Measurements from ENCODE around the gene PJA1.
A peak's percentile ranks its signal among the peaks of the same experiment; 100 is the strongest.

PJA1 gene

DNA sequence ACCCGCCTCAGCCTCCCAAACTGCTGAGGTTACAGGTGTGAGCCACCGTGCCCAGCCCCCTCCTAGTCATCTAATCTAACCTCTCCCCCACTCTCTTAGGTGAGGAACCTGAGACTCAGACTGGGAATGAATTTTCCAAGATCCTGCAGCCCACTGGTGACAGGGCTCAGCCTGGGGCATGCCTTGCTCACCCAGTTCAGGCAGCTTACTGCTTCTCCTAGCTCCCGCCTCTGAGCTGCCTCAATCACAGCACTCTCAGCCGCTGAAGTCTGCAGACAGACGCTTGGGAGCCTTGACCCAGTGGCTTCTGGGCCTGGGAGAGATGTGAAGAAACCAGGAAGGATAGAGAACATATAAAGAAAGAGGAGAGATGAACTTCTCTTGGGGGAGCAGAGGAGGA is 24.4 kb downstream of the PJA1 start:
- no peak for DNase-seq (ENCODE audit: low spot score)

DNA sequence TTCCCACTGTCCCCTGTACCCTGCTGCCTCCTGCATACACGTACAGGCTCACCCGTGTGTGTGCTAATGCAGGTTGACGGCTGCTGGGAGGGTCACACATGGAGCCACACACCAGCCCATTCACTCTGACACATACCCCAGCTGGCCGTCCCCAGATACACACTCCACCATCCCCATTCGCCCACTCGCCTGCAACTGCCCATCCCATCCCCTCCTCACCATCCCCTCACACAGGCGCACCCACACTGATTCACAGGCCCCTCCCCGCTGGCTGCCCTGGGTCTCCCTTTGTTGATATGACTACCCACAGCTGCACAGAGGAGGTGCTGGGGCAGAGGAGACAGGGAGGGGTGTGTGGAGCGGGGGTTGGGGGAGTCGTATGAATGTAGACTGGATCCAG is 25.7 kb downstream of the PJA1 start:
- no peak for DNase-seq (ENCODE audit: low spot score)

DNA sequence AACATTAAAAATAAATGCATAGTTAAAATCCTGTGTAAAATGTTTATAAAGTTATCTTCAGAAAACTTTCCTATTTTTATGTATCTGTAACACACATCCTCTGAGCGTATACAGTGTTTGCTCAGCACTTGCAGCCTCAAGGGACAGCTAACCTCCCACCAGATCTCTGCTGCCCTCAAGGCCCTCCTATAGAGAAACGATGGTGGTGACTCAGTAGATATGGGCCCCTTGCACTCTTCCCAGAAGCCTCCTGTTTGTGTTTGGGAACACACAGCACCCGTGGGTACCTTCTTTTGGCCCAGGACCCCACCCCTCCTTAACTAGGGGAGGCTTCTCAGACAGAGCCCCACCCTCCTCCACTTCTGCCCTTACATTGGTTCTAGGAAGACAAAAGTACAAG is 26.7 kb downstream of the PJA1 start:
- DNase-seq (ENCODE audit: low spot score): no peak

DNA sequence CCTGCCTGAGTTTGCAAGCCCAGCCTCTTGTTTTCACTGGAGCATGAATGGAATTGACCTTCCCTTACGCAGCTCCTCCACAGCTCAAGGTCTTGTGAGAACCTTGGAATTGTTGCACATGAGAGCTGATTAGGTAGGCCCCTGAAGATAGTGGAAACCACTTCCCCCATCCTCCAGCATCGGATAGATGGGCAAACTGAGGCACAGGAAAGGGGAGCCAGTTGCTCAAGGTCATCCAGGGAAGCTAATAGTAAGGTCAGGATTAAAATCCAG is 27.2 kb downstream of the PJA1 start:
- no peak for DNase-seq (ENCODE audit: low spot score)

DNA sequence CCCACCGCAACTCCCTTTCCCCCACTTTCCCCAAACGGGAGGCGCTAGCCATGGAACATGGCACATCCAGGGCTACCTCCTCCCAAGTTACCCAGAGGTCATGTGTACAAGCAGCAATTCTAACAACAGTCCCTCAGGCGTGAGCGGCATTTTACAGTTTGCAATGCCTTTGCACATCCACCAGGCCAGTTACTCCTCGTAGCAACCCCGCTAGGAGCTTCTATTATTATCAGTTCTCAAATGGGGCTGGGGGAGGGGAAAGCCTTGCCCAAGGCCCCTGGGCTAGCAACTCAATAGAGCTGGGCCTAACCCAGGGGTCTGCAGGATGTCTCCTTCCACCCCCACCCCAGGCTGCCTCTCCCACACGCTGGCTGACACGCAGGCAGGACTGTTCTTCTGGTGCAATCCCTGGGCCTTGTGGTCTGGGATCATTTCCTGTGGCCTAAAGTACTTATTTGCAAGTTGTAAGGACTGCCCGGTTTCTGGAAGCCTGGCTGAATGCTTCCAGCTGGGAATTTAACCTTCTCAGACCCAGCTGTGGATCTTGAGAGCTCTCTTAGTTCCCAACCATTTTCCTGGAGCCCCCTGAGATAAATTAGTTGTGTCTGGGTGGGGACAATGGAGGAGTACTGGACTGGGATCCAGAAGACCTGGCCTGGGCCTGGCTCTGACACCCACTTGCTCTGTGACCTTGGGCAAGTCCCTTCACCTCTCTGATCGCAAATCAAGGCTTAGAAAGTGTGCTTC is 27.7 kb downstream of the PJA1 start:
- DNase-seq (ENCODE audit: low spot score): no peak

DNA sequence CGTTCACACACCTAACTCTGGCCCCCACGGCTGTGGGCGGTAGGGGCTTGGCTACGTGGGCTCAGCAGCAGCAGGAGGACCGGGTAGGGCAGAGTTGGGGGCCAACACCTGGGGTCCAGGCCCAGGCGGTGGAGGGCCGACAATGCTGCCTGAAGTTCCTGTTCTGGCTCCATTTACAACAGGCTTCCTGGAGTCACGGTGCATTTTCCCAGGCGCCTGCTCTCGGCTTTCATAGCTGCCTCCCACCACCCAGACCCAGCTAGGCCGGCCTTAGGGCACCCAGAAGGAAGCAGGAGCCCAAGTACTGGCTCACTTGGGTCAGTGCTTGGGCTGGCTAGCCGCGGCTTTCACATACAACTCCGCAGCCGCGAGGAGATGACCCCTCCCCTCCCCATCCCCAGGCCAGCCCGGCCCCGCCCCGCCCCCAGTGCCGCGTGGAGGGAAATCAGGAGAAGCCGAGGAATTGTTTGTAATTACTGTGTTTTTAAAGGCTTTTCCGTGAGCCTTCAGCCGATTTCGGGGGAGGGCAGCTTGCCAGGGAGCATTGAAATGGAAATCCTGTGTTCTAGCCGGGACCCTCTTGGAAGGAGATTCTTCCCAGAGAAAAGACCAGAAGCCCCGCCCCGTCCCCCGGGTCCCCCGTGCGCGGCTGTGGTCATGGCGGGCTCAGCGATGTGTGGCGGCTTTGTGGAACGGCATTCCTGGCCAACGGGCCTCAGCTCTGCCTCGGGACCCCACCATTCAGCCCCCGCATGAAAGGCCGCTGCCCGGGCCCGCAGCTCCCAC is 28.5 kb downstream of the PJA1 start:
- DNase-seq (ENCODE audit: low spot score): no peak

DNA sequence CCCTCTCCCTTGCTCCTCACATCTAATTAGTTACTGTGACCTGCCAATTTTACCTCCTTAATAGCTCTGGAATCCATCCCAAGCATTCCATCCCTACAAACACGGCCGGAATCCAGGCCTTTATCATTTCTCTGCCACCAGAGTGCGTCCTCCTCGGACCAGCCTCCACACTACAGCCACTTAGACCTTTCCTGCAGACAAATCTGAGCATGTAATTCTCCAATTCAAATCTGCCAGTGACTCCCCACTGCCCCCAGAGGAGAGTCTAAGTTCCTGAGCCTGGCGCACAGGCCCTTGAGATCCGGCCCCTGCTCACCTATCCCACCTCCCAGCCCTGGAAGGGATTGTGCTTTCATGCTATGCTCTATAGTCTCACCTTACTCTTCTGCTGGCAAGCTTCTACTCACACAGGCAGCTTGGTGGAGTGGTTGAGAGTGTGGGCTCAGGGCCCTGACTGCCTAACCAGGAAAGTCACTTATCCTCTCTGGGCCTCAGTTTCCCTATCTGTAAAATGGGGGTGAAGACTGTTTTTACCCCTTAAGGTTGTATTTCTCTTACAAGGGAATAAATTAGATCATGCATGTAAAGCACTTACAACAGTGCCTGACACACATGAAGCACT is 31.2 kb downstream of the PJA1 start:
- peak; percentile 76 for DNase-seq (ENCODE audit: low spot score)

DNA sequence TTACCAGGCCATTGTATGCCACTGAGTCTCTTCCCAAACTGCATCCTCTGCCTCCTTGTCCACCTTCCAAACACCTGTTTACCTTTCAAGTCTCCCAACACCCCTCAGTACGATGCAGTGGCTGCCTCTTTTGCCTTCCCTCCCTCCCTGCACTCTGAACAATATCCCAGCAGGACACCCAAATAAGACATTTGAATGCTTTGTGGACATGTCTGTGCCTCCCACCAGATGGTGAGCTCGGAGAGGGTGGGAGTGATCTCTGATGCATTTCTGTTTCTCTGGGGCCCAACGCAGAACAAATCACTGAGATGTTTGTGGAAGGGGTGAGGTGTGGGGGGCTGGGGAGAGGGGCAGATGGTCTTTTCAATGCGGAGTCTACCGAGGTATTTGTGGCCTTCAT is 33.4 kb downstream of the PJA1 start:
- no peak for DNase-seq (ENCODE audit: low spot score)

DNA sequence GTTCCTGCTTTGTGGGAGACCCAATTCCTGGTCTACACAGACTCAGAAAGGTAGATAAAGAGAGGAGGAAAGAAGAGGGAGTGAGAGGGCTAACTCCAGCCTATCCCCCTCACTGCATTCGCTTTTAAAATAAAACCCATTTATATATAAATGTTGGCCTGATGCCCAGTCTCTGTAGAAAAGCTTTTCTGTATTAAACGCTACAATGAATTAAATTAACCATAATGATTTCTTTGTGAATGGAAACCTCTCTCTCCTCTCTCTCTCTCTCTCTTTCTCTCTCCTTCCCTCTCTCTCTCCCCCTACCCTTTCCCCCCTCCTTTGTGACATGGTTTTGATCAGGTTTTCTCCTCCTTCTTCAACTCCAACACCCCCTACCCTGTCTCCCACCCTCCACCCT is 34.8 kb downstream of the PJA1 start:
- DNase-seq (ENCODE audit: low spot score): no peak

DNA sequence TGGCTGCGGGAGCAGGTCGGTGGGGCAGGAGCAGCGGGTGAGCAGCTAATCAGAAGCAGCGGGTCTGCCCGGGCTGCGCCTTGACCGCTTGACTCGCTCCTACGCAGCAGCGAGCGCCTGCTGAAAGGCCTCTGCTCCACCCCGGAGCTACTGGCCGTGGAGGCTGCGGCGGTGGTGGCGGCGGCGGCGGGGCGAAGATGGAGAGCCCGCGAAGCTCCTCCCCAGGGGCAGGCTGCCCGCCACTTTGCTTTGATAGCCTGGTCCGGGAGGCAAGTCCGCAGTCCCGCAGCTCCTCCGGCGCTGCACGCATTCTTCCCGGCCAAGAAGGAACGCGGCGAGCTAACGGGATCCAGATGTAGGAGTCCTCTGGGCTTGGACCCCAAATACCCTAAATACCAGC is 36.7 kb downstream of the PJA1 start:
- no peak for DNase-seq (ENCODE audit: low spot score)

DNA sequence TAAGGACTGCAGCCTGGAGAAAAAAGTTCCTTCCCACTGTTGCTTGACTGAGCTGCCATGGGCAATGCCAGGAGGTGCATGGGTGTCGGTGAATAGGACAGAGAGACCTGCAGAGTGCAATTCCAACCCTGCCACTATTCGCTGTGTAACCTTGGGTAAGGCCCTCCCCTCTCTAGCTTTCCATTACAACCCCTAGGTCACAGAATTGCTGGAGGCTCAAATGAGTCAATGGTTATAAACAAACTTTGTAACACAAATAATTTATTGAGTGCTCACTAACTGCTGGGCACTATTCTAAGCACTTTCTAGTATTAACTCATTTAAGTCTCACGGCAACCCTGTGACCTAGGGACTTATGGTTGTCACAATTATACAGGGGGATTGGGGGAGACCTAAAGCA is 37.8 kb downstream of the PJA1 start:
- DNase-seq (ENCODE audit: low spot score): no peak

DNA sequence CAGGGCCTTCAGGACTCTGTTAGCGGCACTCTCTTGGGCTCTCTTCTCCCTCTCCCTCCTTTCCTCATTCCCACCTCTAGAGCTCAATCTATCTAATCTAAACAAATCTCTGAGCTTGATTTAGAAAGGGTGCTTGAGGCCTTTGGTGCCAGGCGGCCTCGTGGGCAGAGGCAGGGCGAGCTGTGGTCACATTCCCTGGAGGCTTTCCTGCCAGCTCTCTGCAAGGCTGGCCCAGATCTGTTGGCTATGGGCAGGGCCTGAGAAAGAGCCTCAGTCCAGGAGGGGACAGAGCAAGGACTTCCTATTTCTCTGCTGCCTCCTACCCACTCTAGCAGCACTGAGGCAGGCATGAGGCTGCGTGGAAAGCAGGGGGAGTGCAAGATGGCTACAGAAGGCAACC is 38.6 kb downstream of the PJA1 start:
- no peak for DNase-seq (ENCODE audit: low spot score)

DNA sequence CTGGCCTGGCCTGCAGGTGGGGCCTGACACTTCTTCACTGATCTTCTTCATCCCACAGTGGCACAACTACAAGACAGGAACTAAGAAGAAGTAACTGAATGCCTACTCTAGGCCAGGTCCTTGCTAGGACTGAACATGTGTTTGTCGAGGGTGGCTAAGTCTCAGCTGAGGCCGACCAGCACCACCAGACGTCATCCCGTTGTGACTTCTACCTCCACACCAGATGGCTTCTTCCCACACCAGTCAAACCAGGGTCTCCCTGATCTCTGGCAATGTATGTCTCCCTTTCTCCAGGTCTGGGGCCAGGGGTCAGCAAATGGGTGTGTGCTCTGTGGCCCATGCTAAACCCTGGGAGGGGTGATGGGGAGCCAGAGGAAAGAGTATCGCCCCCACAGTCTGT is 40.2 kb downstream of the PJA1 start:
- no peak for DNase-seq (ENCODE audit: low spot score)

DNA sequence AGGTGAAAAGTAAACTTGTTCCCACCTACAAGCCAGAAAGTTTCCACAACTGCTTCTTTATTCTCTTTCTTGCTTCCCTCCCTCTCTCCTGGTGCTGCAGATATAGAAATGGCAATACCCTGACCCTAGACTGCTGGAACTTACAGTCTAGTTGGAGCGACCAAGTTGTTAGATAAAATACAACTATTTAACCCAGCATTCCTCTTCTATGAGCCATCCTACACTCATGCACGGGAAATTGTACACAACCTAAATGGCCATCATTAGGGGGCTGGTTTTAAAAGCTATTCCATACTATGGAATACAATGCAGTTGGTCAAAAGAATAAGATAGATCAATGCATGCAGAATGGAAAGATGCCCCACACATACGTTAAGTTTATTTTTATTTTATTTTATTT is 41.1 kb downstream of the PJA1 start:
- no peak for DNase-seq (ENCODE audit: low spot score)

DNA sequence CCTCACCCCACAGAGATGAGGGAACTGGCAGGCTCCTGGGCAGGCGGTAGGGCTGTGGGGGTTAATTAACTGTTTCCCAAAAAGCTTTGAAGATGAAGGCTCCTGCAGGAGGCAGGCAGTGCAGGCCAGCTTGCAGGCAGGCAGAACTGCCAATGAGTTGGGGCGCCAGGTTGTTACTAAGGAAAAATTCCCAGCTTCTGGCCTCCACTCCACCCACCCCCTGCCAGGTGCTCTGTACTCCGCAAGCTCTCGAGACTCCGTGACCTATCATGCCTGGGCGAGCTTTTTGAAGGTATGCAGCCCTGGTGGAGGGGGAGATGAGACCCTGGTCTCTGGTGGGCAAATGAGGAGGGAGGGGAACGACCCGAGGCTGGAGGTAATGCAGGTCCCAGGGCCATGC is 41.8 kb downstream of the PJA1 start:
- DNase-seq (ENCODE audit: low spot score): no peak

DNA sequence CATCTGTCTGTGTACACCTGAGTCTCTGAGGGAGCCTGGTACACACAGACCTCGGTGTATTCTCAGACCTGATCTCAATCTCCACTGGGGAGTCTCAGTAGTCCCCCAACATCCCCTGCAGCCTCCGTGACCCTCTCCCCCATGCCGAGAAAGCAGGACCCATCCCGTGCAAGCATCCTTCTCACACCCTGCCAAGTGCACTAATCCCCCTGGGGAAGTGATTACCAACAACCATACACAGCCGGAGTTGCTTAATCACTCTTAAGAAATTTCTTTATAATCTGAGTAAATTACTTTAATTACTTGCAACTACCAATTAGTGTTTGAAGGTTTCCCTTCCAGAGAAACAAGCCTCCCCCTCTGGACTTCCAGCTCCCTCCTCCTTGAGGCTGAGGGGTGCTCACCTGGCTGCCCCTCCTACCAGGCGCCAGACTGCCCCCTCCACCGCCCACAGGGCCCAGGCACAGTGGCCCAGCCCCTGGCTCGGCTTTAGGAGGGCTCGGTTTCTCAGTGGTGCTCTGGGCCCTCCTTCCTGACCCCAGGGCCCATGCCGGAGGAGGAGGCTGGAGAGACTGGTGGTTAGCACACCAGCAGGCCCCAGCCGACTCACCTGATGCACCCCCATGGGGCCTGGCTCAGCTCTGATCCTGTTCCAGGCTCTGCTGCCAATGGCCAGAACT is 43.8 kb downstream of the PJA1 start:
- DNase-seq (ENCODE audit: low spot score): no peak

DNA sequence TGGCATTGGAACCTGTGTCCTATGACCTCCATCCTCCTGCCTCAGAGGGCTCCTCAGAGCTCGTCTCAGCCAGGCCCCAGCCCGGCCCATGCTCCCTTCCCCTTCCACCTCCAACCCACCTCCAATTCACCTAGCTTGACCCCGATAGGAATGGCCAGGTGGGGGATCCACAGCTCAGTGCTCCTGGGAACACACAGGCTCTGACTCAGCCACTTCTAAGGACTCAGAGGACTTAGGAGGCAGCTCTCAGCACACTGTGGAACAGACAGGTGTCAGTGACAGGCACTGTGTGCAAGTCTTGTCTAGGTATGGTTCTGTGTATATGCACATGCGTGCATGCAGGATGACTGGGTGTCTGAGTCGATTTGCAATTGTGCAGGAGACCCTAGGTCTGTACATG is 44.8 kb downstream of the PJA1 start:
- DNase-seq (ENCODE audit: low spot score): no peak

DNA sequence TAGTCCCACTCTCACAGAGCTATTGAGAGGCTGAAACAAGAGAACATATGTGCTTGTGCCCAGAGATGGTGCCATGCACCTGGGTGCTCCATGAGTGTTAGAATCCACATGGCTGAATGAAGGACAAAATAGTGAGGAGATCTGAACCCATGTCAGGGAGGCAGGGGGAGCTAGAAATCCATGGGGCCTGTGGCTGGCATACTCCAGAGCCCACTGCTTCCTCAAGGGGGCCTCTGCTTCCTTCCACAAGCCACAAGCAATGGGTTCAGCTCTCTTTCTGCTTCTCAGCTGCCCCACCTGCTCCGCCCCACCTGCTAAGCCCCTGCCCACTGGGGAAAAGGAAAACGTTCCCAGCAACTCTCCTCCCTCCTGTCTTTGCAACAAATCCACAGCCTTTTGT is 46.1 kb downstream of the PJA1 start:
- no peak for DNase-seq (ENCODE audit: low spot score)

DNA sequence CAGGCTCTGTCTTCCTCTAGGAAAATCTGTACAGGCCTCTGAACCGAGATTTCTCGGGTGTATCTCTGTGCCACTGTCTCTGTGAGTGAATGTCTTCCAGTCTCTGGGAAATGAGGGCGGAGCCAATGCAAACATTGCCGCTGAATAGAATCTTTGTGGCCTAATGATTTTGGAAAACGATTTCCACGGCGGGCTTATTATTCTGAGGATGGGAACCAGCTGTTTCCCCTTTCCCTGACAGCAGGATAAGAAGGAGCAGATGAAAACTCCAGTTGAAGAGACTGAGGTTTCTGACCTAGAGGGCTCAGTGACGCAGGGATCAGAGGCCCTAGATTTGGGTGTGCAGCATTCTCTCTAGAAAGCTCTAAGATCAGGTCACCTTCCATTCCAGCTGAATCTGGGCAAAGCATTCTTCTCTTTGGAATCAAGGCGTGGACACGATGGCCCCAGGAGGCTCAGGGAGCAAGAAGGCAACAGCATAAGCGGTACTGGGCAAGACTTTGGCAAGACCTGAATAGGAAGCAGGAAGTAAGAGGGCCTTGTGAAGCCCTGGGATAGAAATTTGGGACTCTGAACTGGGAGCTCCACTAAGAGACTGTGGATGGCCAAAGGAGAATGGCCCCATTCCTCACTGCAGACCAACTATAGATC is 47.3 kb downstream of the PJA1 start:
- DNase-seq (ENCODE audit: low spot score): no peak

DNA sequence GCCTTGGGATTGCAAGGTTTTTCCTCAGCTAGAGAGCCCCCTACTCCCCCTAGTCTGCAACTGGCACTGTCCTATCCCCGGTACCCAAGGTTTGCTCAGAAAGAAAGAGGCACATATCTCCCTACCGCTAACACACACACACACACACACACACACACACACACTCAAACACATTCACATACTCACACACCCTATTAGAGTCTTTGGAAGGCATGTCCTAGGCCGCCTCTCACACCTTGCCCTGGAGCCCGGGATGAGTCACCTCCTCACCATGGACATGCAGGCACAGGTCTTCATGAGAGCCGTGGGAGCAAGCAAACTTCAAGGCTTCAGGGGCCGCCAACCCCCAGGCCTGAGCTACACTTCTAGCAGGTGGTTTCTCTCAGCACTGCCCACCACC is 49.2 kb downstream of the PJA1 start:
- no peak for DNase-seq (ENCODE audit: low spot score)

DNA sequence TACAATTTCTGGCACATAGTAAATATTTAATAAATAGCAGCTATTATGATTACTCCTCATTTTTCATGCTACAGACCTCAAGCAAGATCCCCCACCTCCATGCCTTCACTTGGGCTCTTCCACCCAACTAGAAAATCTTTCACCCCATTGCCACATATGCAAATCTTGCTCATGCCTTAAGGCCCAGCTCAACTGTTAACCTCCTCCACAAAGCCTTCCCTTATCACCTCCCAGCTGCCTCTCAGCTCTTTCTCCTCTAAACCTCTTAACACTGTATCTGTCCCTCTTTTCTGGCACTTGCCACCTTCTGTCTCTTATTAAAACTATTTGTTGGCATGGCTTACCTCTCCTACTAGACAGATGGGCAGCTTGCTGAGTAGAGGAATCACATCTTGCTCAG is 51.5 kb downstream of the PJA1 start:
- no peak for DNase-seq (ENCODE audit: low spot score)
